HCT116 (cell line): ENCODE results near the gene SNX15. TPM values are rescaled to one million over a fixed set of nuclear protein-coding genes. Genes with fewer than 3 reads are reported as not detected.

Experiments used
- ATAC-seq: fragments of 200-7000 bp; cut with Tn5 transposase; 2 replicates; pipeline ENCODE4 v1.9.1; 2020; ENCODE audit warnings: mild to moderate bottlenecking, moderate library complexity
- BruUV-seq: library from RNA; stranded (reverse); fragments of 400-500 nt; replicated peaks from 2 replicates; lab custom pipeline; 2021; lab: Mats Ljungman, UMichigan
- CTCF ChIA-PET: fragments of 300-600 bp; sonication (Branson Sonifier 250); formaldehyde crosslinking; loops from one replicate; lab custom pipeline; 2021; ENCODE audit warnings: antibody characterized with exemption; lab: Charles Lee
- POLR2A ChIA-PET: fragments of 300-600, 350-600 bp; sonication (Branson Sonifier 250); formaldehyde crosslinking; loops from one replicate; lab custom pipeline; 2021; ENCODE audit warnings: antibody characterized with exemption; lab: Charles Lee
- RAD21 ChIA-PET, 2 experiments: fragments of 300-600 bp; sonication (Branson Sonifier 250); formaldehyde crosslinking; loops; one replicate each; lab custom pipeline; 2023; ENCODE audit warnings: low total read pairs in 2 of 2; ENCODE audit not compliant: uncharacterized antibody in 2 of 2, unreplicated experiment in 2 of 2, low non-redundant PET in 1 of 2; lab: Charles Lee
- DNase-seq: peaks from one replicate; pipeline ENCODE4 v3.0.0-alpha.2; 2010; ENCODE audit warnings: low read depth, low spot score
- H2AFZ ChIP-seq: fragments of 200-600 bp; shearing (Covaris generic), sonication (generic); 2 replicates; pipeline ENCODE4 v1.6.1; 2017; ENCODE audit warnings: low read depth, mixed run types, mixed read lengths, antibody characterized with exemption, low read length; ENCODE audit not compliant: poor library complexity, severe bottlenecking
- H3K27ac ChIP-seq: 2 replicates; pipeline ENCODE4 v1.5.1; 2012; ENCODE audit warnings: low read depth, low read length
- H3K27me3 ChIP-seq: fragments of 200-600 bp; sonication (generic); 2 replicates; pipeline ENCODE4 v1.6.1; 2016; ENCODE audit warnings: mixed run types, low read length, mixed read lengths; ENCODE audit not compliant: insufficient read depth
- H3K36me3 ChIP-seq, 2 experiments: fragments of 200-500 bp in 1 of 2; fragments of 200-600 bp in 1 of 2; sonication (Bioruptor generic) in 1 of 2; sonication (generic) in 1 of 2; 2 replicates each; pipeline versions ENCODE4 v1.5.1 to v1.6.1; 2014 to 2016; ENCODE audit warnings: low read length in 2 of 2, inconsistent platforms in 1 of 2, mixed read lengths in 1 of 2, mixed run types in 1 of 2; ENCODE audit not compliant: insufficient read depth in 2 of 2, control insufficient read depth in 1 of 2
- H3K4me1 ChIP-seq, 2 experiments: fragments of 200-600 bp in 1 of 2; sonication (generic) in 1 of 2; 2 replicates each; pipeline versions ENCODE4 v1.5.1 to v1.6.1; 2012 to 2017; ENCODE audit warnings: low read length in 2 of 2, inconsistent platforms in 1 of 2, mild to moderate bottlenecking in 1 of 2, mixed read lengths in 1 of 2, mixed run types in 1 of 2, moderate library complexity in 1 of 2; ENCODE audit not compliant: insufficient read depth in 2 of 2, control insufficient read depth in 1 of 2
- H3K4me2 ChIP-seq: fragments of 200-600 bp; sonication (generic); 2 replicates; pipeline ENCODE4 v1.6.1; 2017; ENCODE audit warnings: mixed run types, low read length, mixed read lengths
- H3K4me3 ChIP-seq, 2 experiments: fragments of 200-600 bp in 1 of 2; sonication (generic) in 1 of 2; replicated peaks in 1 of 2; 2 replicates each; pipeline ENCODE4 v1.5.1; 2011 to 2016; ENCODE audit warnings: low read length in 2 of 2, control low read depth in 1 of 2, low read depth in 1 of 2, mild to moderate bottlenecking in 1 of 2, mixed read lengths in 1 of 2, mixed run types in 1 of 2
- H3K79me2 ChIP-seq: fragments of 200-600 bp; sonication (generic); 2 replicates; pipeline ENCODE4 v1.6.1; 2017; ENCODE audit warnings: mild to moderate bottlenecking, mixed run types, low read length, moderate library complexity, mixed read lengths; ENCODE audit not compliant: insufficient read depth
- H3K9ac ChIP-seq: fragments of 200-600 bp; sonication (generic); 2 replicates; pipeline ENCODE4 v1.6.1; 2016; ENCODE audit warnings: low read length, mixed read lengths
- H3K9me2 ChIP-seq: fragments of 200-600 bp; sonication (generic), shearing (Covaris generic); 2 replicates; pipeline ENCODE4 v1.6.1; 2017; ENCODE audit warnings: mixed run types, mild to moderate bottlenecking, moderate library complexity; ENCODE audit not compliant: insufficient read depth
- H3K9me3 ChIP-seq, 2 experiments: fragments of 200-500 bp in 1 of 2; fragments of 200-600 bp in 1 of 2; sonication (Bioruptor generic) in 1 of 2; sonication (generic) in 1 of 2; 2 replicates each; pipeline ENCODE4 v1.6.1; 2014 to 2017; ENCODE audit warnings: low read length in 2 of 2, mixed read lengths in 2 of 2, inconsistent platforms in 1 of 2, low read depth in 1 of 2, mild to moderate bottlenecking in 1 of 2, mixed run types in 1 of 2, moderate library complexity in 1 of 2; ENCODE audit not compliant: control insufficient read depth in 1 of 2, insufficient read depth in 1 of 2
- H4K20me1 ChIP-seq: fragments of 200-600 bp; sonication (generic), shearing (Covaris generic); 2 replicates; pipeline ENCODE4 v1.6.1; 2017; ENCODE audit warnings: mixed run types, mild to moderate bottlenecking, moderate library complexity; ENCODE audit not compliant: insufficient read depth
- ATF3 ChIP-seq: IDR thresholded peaks from 2 replicates; pipeline ENCODE4 v1.6.1; 2012
- CBX3 ChIP-seq: IDR thresholded peaks from 2 replicates; pipeline ENCODE4 v1.6.1; 2012; ENCODE audit warnings: low read depth
- CEBPB ChIP-seq: IDR thresholded peaks from 2 replicates; pipeline ENCODE4 v1.6.1; 2012; ENCODE audit warnings: low read depth
- EZH2 ChIP-seq: fragments of 200-600 bp; sonication (generic); IDR thresholded peaks from 2 replicates; pipeline ENCODE4 v1.6.1; 2017; ENCODE audit warnings: antibody characterized with exemption, mixed run types
- EZH2phosphoT487 ChIP-seq: fragments of 200-600 bp; IDR thresholded peaks from 2 replicates; pipeline ENCODE4 v1.6.1; 2018; ENCODE audit warnings: antibody characterized with exemption, borderline replicate concordance
- FOSL1 ChIP-seq: IDR thresholded peaks from 2 replicates; pipeline ENCODE4 v1.6.1; 2012; ENCODE audit warnings: low read depth
- JUND ChIP-seq: IDR thresholded peaks from 2 replicates; pipeline ENCODE4 v1.6.1; 2012
- MAX ChIP-seq: IDR thresholded peaks from 2 replicates; pipeline ENCODE4 v1.6.1; 2012
- POLR2A ChIP-seq: IDR thresholded peaks from 2 replicates; pipeline ENCODE4 v1.7.0; 2011; ENCODE audit warnings: borderline replicate concordance; ENCODE audit not compliant: insufficient read depth, insufficient read length; ENCODE audit errors: extremely low read depth
- POLR2AphosphoS5 ChIP-seq: IDR thresholded peaks from 2 replicates; pipeline ENCODE4 v1.6.1; 2011; ENCODE audit warnings: mild to moderate bottlenecking, low read depth, low read length, moderate library complexity
- REST ChIP-seq: IDR thresholded peaks from 2 replicates; pipeline ENCODE4 v1.6.1; 2012; ENCODE audit warnings: low read depth
- SIN3A ChIP-seq: IDR thresholded peaks from 2 replicates; pipeline ENCODE4 v1.6.1; 2012; ENCODE audit warnings: low read depth
- SP1 ChIP-seq: IDR thresholded peaks from 2 replicates; pipeline ENCODE4 v1.6.1; 2012; ENCODE audit warnings: low read depth
- SRF ChIP-seq: IDR thresholded peaks from 2 replicates; pipeline ENCODE4 v1.6.1; 2012; ENCODE audit warnings: low read depth
- TCF7L2 ChIP-seq: IDR thresholded peaks from 2 replicates; pipeline ENCODE4 v1.7.0; 2011; ENCODE audit warnings: borderline replicate concordance, inconsistent platforms; ENCODE audit not compliant: insufficient read depth, insufficient read length; ENCODE audit errors: extremely low read depth
- YY1 ChIP-seq: IDR thresholded peaks from 2 replicates; pipeline ENCODE4 v1.6.1; 2011; ENCODE audit warnings: low read length, low read depth, moderate library complexity, mild to moderate bottlenecking; ENCODE audit not compliant: insufficient replicate concordance; ENCODE audit errors: extremely low read depth
- ZFX ChIP-seq: fragments of 450-650 bp; IDR thresholded peaks from 2 replicates; pipeline ENCODE4 v1.6.1; 2017
- ZNF274 ChIP-seq: fragments of 200-500 bp; sonication (Bioruptor generic); IDR thresholded peaks from 2 replicates; pipeline ENCODE4 v1.6.1; 2014; ENCODE audit warnings: mild to moderate bottlenecking, low read depth, low read length, inconsistent platforms
- intact Hi-C: fragments of 100-400 bp; cut with micrococcal nuclease; formaldehyde crosslinking; loops from 2 replicates; pipeline ENCODE4 v1.10.0; 2022
- total RNA-seq: library from RNA; stranded (reverse); gene quantifications from one replicate; pipeline ENCODE4 v1.2.1, GENCODE V29; 2021; ENCODE audit not compliant: unreplicated experiment
- TF ChIP-seq, protein P1 (sequence below): IDR thresholded peaks from 2 replicates; pipeline ENCODE4 v1.6.1; 2011; ENCODE audit warnings: mild to moderate bottlenecking, low read length, moderate library complexity; ENCODE audit not compliant: insufficient replicate concordance; ENCODE audit errors: extremely low read depth

The SNX15 gene
- total RNA-seq, 1 experiment from 2014 or later: 16.8 TPM

DNA sequence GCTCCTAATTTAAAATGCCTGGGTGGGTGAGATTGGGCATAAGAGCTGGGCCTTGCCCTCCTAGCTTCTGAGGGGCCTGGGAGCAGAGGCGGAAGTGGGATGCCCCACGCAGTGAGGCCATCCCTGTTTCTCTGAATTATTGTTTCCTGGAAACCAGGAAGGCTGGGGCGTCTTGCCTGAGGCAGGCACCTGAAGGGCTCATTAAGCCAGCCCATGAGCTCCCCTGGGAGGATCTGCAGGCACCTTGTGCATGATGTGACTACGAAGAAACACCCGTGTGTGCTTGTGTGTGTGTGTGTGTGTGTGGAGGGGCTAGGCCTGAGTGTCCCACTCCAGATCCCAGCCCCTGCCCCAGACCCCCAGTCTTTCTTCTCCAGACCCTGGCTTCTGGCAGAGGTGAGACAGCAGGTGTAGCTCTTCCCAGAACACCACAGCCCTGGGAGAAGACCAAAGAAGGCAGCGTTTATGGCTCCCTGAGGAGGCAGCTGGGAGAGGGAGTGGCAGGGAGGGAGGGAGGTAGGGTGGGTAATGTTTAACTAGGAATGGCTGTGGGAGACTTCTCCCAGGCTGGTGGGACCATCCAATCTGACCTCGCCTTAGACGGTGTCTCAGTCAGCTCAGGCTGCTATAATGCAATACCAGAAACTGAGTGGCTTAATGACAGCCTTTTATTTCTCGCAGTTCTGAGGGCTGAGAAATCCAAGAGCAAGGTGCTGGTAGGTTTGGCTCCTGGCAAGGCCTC is 28.4 kb upstream of the SNX15 start:
- Histone ChIP-seq H2AFZ (peak overlapping the region; percentile 65), H3K79me2 (no peaks in the 10 kb centered on the region), H3K27ac (no peak overlapping the region), H3K9me2 (no peaks in the 10 kb centered on the region), H3K4me1 (peaks cover 13 to 40% of the 10 kb centered on the region in 2 experiments; a peak in 3 of 4 replicates), H4K20me1 (no peaks in the 10 kb centered on the region), H3K27me3 (no peaks in the 10 kb centered on the region), H3K4me2 (peak overlapping the region; percentile 39), H3K9ac (no peak overlapping the region), H3K4me3 (no peak overlapping the region), H3K36me3 (no peaks in the 10 kb centered on the region), H3K9me3 (no peaks in the 10 kb centered on the region)
- CTCF ChIA-PET: interaction anchor here (1.3 to 3.8 kb wide), 3 partner anchors 15 to 155 kb away, joined by 3 to 21 read pairs (median 5); partner anchors contain the start of genes ARL2 and CDC42BPG
- RAD21 ChIA-PET: no interaction called here
- POLR2A ChIA-PET: interaction anchor here (1.0 kb wide), 1 partner anchor 15 kb away, joined by 3 read pairs; the partner anchor contains the start of gene ARL2
- ATAC-seq (no peak), DNase-seq (no peak)
- BruUV-seq: no TSS peak
- TF ChIP-seq CEBPB (no peak), SIN3A (no peak), FOSL1 (no peak), YY1 (no peak), CBX3 (no peak), POLR2AphosphoS5 (no peak), MAX (no peak), ATF3 (no peak), ZFX (no peak), EZH2phosphoT487 (no peak), TCF7L2 (no peak), REST (no peak), SP1 (no peak), POLR2A (no peak), SRF (no peak), JUND (no peak), ZNF274 (no peak), EZH2 (no peak)
- TF ChIP-seq, protein P1, sequence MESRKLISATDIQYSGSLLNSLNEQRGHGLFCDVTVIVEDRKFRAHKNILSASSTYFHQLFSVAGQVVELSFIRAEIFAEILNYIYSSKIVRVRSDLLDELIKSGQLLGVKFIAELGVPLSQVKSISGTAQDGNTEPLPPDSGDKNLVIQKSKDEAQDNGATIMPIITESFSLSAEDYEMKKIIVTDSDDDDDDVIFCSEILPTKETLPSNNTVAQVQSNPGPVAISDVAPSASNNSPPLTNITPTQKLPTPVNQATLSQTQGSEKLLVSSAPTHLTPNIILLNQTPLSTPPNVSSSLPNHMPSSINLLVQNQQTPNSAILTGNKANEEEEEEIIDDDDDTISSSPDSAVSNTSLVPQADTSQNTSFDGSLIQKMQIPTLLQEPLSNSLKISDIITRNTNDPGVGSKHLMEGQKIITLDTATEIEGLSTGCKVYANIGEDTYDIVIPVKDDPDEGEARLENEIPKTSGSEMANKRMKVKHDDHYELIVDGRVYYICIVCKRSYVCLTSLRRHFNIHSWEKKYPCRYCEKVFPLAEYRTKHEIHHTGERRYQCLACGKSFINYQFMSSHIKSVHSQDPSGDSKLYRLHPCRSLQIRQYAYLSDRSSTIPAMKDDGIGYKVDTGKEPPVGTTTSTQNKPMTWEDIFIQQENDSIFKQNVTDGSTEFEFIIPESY: no peak
- intact Hi-C loops: loop anchor here (5.0 kb wide), 1 partner anchor 152 kb away; no protein-coding TSS in a partner anchor
